ENCODE measurements around the gene OXT. TPM values are rescaled to one million over a fixed set of nuclear protein-coding genes. Genes with fewer than 3 reads are reported as not detected.
A peak's percentile ranks its signal among the peaks of the same experiment; 100 is the strongest.
"Not testable (repeated sequence)": the region's sequence is repeated elsewhere in the genome, so short reads cannot be mapped to it uniquely, and the experiment has no call there.

Gene OXT
- polyA plus RNA-seq, result 1 to 10 TPM in 1 of 3 donors, not detected in 2; 1.9 TPM

DNA sequence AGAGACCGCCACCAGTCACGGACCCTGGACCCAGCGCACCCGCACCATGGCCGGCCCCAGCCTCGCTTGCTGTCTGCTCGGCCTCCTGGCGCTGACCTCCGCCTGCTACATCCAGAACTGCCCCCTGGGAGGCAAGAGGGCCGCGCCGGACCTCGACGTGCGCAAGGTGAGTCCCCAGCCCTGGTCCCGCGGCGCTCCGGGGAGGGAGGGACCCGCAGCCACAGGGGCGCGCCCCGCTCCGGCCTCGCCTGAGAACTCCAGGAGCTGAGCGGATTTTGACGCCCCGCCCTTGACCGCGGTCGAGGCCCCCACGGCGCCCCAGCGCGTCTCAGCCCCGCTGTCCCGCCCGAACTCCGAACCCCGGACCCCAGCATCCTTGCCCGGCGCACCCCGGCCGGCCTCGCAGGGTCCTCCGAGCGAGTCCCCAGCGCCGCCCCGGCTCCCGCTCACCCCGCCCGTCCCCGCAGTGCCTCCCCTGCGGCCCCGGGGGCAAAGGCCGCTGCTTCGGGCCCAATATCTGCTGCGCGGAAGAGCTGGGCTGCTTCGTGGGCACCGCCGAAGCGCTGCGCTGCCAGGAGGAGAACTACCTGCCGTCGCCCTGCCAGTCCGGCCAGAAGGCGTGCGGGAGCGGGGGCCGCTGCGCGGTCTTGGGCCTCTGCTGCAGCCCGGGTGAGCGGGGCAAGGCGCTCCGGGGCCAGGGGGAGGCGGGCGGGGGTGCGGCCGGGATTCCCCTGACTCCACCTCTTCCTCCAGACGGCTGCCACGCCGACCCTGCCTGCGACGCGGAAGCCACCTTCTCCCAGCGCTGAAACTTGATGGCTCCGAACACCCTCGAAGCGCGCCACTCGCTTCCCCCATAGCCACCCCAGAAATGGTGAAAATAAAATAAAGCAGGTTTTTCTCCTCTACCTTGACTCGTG is at the start of gene OXT:
OXT (plus strand) TSS at position 11 of the 920 bp plus-strand sequence; CDS start at position 47, 36 bp downstream.
- no peak within 1 kb of the TSS for H3K27ac ChIP-seq (ENCODE audit: low read depth, low read length)
- WGBS, 3 donors, result 8 to 10% (median 9%) methylated on average over 87 to 95 of the region's 95 CpGs

DNA sequence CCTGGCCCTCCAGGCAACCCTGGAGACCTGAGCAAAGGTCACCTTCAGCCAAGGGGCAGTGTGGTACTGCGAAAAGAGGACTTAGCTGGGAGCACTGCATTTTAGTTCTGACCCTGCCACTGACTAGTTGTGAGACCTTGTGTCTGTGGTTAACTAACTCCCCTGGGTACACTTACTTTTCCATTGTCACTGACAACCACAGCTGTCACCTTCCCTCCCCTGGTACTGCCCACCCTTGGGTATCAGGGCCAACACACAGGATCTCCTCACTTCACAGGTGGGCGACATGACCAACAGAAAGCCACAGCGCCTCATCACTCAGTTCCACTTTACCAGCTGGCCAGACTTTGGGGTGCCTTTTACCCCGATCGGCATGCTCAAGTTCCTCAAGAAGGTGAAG is 49.6 kb upstream of the OXT start:
- 93 to 98% (median 97%) methylated on average over 5 of the region's 5 CpGs for WGBS, 3 donors
- H3K27ac ChIP-seq (ENCODE audit: low read depth, low read length), result no peak overlapping the region

DNA sequence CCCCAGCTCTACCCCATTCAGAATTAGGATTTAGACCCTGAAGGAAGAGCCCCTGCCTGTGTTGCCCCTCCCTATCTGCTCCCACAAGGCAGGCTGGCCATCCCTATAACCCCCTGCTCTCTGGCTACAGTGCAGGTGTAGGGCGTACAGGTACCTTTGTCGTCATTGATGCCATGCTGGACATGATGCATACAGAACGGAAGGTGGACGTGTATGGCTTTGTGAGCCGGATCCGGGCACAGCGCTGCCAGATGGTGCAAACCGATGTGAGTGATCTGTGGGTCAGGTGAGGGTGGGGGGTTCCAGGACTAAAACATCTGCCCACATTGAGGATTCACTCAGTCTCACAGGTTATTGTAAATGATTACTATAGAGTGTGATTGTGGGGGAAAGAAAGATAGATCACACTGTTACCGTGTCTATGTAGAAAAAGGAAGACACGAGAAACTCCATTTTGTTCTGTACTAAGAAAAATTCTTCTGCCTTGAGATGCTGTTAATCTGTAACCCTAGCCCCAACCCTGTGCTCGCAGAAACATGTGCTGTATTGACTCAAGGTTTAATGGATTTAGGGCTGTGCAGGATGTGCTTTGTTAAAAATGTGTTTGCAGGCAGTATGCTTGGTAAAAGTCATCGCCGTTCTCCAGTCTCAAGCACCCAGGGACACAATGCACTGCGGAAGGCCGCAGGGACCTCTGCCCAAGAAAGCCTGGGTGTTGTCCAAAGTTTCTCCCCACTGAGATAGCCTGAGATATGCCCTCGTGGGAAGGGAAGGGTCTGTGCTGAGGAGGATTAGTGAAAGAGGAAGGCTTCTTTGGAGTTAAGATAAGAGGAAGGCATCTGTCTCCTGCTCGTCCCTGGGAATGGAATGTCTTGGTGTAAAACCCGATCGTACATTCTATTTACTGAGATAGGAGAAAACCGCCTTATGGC is 48.6 kb upstream of the OXT start:
- not testable (repeated sequence) for H3K27ac ChIP-seq (ENCODE audit: low read depth, low read length)
- WGBS, 3 donors, result 74 to 86% (median 84%) methylated on average over 20 of the region's 20 CpGs

DNA sequence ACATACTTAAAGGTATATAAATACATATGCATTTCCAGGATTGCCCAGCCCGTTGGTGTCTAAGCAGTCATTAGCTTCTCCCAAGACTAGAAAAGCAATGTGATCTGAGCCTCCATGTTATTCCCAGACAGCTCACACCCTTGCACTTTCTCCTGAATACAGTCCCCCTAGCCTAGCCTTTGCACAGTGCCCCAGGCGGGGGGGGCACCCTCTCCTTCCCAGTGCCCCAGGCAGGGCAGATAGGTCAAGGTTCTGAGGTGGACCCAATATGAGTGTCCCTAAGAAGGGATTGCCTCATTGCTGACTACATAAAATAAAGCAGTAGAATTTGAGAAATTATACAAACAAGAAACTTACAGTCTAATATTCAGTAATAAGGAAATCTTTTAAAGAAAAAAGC is 43.4 kb upstream of the OXT start:
- no peak overlapping the region for H3K27ac ChIP-seq (ENCODE audit: low read depth, low read length)
- 78 to 90% (median 81%) methylated on average over 2 of the region's 2 CpGs for WGBS, 3 donors

DNA sequence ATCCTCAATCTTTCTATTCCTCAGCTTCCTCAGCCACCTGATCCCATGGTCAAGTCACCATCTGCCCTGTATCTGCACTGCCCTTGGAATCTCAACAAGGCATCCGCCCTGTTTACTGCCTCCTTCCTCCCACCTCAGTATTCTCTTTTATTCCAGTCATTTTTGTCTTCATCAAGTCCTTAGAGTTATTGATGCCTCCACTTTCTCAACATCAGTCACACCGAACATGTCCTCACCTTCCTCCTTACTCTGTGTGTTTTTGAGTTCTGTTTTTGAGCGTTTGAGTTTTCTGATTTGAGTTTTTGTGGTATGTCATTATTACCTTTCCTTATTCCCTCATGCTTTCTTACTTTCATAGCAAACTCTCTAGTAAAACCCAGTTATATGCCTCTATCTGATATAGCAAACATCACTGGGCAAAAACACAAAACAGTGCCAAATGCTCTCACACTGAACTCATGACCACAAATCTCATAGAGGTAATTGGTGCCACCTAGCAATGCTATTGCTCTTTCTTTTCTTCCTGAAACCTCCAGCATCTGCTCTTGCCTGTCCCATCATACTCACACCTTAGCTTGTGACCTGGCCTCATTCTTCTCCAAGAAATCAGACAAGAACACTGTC is 39.8 kb upstream of the OXT start:
- no peak overlapping the region for H3K27ac ChIP-seq (ENCODE audit: low read depth, low read length)
- 91 to 97% (median 92%) methylated on average over 3 of the region's 3 CpGs for WGBS, 3 donors

DNA sequence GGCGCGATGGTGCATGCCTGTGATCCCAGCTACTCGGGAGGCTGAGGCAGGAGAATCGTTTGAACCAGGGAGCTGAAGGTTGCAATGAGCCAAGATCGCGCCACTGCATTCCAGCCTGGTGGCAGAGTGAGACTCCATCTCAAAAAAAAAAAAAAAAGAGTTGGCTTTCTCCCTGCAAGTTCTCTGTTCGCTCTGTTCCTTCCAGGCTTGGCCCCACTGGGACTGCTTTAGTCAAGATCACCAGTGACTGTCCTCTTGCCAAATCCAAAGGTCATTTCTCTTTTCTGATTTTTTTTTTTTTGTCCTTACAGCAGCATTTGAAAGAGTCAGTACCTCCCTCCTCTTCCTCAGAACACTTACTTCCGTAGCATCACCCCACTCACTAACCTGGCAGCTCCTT is 38.8 kb upstream of the OXT start:
- WGBS, 3 donors, result 76 to 94% (median 86%) methylated on average over 7 to 8 of the region's 8 CpGs
- H3K27ac ChIP-seq (ENCODE audit: low read depth, low read length), result no peak overlapping the region

DNA sequence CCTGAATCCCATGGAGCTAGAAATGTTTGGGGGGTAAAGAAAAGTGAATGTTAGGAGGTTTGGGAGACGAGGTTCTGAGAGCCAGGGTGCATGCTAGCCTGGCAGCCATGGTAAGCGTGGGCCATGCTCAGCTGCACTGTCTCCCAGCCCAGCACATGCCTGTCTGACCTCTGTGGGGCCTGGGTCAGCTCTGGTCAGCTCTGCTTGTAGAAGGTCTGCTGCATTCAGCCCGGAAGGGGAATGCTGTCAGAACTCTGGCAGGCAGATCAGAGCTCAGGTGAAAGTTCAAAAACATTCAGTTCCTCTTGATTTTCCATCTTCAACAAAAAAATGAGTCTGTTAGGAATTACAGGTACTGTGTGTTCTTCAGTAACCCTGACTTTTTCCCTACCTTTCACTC is 33.8 kb upstream of the OXT start:
- 86 to 93% (median 86%) methylated on average over 3 of the region's 3 CpGs for WGBS, 3 donors
- H3K27ac ChIP-seq (ENCODE audit: low read depth, low read length), result no peak overlapping the region

DNA sequence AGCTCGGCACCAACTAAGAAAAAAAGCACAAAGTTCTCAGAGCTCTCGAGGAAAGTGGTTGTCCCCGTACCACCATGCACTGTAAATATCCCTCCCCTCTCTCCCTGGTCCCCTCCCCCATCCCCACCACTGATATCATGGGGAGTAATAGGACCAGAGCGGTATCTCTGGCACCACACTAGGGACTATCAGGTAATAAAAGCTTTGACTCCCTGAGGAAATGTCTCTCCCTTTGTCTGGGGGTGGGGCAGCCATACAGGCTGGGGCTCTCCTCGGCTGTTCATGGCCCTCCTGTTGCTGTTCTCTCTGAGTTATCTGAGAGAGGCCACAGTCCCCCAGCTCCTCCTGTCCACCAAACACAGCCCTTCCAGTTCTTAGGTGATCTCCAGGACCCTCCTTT is 33.0 kb upstream of the OXT start:
- 87 to 95% (median 88%) methylated on average over 5 of the region's 5 CpGs for WGBS, 3 donors
- no peak overlapping the region for H3K27ac ChIP-seq (ENCODE audit: low read depth, low read length)

DNA sequence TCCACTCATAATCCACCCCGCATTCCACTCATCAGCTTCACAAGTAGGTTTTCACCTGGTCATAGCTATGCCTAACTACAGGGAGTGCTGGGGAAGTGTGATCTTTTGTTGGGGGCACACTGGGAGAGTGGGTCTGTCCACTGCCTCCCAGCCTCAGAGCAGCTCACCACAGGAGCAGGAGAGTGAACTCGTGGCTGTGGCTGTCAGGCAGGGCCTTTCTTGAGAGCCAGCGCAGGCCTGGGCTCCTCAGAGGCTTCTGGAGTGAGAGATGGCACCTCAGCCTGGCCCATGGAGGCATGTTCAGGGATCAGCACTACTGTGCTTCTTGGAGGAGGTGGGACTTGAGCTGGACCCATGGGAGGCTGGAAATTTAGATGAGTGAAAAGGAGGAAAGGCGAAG is 32.0 kb upstream of the OXT start:
- 76 to 94% (median 79%) methylated on average over 4 of the region's 4 CpGs for WGBS, 3 donors
- no peak overlapping the region for H3K27ac ChIP-seq (ENCODE audit: low read depth, low read length)

DNA sequence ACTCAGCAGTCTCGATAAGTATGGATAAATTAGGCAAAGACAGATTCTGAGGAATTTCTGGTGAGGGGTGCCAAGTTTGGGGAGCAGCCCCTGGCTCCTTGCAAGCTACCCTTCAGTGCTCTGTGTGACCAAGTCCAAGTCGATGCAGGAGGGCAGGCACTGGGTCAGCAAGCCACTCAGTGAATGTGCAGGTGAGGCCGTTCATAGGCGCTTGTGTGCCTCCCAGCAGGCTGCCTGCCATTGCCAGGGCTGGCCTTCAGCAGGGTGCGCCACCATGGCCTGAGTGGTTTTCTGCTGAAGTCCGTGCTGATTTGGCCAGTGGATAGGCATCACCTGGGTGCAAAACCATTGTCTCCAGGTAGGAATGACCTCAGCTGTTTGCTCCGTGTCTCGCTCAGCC is 31.3 kb upstream of the OXT start:
- H3K27ac ChIP-seq (ENCODE audit: low read depth, low read length), result no peak overlapping the region
- 89 to 93% (median 90%) methylated on average over 8 of the region's 8 CpGs for whole genome bisulfite sequencing, 3 donors

DNA sequence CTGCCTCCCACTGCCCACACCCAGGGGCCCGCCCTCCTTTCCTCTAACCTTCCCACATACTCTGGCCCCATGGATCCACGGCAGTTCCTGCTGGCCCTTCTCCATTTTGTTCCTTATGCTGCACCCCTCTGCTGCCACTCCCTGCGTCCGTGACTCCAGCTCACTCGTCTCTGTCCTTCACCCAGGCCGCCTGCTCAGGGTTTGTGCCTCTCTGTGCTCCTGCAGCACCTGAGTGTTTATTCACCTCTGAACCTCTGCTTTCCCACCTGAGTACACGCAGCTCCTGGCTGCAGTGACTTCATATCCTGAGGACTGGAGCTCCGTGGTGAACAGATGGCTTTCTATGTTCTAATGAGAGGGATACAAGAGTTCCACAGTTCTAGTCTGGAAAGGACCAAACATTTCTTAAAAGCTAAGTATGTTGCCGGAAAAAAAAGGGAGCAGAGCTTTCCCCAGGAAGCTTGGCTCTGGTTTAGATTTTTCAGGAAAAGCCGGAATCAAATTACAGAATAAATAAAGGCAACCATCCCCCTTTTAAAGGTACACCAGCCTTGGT is 29.5 kb upstream of the OXT start:
- no peak overlapping the region for H3K27ac ChIP-seq (ENCODE audit: low read depth, low read length)
- WGBS, 3 donors, result 21 to 53% (median 45%) methylated on average over 10 of the region's 10 CpGs

DNA sequence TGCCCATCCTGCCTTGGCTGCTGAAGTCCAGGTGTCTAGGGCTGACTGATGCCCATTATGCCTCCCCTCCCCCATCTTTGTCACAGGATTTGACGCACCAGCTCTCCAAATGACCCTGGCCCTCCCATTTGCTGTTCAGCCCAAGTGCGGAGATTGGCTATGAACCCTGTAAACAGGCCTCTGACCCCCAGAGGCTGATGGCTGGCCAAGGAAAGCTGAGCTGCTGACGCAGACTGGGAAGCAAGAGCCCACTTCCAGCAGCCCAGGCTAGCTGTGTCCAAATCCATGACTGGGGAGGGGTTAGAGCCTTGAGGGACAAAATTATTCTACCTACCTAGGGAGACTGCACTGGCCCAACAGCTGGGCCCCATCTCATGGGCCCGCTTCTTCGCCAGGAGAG is 28.8 kb upstream of the OXT start:
- H3K27ac ChIP-seq (ENCODE audit: low read depth, low read length), result no peak overlapping the region
- 72 to 85% (median 79%) methylated on average over 5 of the region's 5 CpGs for WGBS, 3 donors

DNA sequence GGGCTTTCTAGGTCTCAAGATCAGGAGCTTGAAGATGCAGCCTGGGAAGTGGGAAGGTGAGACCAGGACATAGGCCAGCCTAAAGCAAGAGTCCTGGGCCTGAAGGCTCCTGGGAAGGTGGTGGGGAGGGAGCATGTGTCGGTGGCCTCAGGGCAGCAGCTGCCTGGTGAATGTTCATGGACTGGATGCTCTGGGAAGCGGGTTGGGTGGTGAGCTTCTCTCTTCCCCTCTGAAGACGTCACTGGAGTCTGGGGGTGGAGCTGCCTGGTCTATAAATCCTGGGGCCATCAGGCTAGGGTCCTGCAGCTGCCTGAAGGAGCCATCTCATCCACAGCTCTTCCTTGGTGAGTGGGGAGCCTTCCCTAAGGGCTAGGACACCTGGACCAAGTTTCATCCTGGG is 28.1 kb upstream of the OXT start, which contains the start of gene GNRH2:
GNRH2 (plus strand) TSS at position 301 of the 400 bp plus-strand sequence. CDS start 793 bp downstream, outside the sequence.
- H3K27ac ChIP-seq (ENCODE audit: low read depth, low read length), result no peak within 1 kb of the TSS
- 74 to 87% (median 79%) methylated on average over 2 to 3 of the region's 3 CpGs for WGBS, 3 donors

DNA sequence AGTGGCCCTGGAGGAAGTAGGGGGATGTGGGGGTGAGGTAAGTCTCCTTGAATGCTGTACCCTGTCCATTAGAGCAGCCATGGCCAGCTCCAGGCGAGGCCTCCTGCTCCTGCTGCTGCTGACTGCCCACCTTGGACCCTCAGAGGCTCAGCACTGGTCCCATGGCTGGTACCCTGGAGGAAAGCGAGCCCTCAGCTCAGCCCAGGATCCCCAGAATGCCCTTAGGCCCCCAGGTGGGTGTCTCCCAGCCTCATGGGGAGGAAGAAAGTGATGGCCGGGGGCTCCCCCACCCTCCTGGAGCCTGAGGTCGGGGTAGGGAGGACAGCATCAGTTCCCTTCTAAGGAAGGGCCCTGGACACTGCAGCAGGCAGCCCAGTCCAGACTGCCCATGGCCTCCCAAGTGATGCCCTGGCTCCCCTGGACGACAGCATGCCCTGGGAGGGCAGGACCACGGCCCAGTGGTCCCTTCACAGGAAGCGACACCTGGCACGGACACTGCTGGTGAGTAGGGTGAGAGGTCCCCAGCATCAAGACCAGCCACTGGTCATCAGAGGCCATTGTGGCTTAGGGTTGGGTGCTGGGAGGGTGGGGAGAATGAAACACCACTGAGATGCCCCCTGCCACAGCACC is 27.0 kb upstream of the OXT start:
- WGBS, 3 donors, result 92 to 99% (median 96%) methylated on average over 8 of the region's 8 CpGs
- H3K27ac ChIP-seq (ENCODE audit: low read depth, low read length), result no peak overlapping the region

DNA sequence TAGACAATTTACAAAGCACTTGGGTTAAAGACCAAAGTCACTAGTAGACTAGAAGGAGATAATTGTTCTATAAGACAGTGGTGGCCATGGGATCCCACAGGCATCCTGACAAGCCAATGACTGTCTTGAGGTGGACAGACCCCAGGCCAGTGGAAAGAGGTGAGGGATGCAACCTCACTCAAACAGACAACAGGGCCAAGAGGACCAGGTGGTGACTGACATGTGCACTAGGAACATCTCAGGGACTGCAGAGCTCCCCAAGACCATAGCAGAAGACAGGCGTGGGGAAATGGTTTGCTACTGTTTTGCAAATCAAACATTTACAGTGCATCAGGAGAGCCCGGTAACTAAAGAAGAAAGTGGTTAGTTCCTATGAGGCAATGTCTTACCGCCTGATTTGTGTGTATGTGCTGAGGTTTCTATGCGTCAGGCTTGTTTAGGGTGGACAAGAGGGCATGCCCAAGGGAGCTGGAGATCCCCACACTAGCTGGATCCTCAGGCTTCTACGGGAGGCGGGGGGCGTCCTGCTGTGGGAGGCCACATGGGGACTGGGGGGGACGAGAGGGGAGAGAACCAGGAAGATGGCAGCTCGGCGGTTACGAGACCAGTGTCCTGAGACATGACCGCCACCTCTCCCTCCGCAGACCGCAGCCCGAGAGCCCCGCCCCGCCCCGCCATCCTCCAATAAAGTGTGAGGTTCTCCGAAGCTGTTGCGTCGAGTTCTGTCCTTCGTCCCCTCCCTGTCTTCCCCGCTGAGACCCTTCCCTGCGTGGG is 26.2 kb upstream of the OXT start:
- 1 to 3% (median 3%) methylated on average over 22 to 24 of the region's 24 CpGs for WGBS, 3 donors

DNA sequence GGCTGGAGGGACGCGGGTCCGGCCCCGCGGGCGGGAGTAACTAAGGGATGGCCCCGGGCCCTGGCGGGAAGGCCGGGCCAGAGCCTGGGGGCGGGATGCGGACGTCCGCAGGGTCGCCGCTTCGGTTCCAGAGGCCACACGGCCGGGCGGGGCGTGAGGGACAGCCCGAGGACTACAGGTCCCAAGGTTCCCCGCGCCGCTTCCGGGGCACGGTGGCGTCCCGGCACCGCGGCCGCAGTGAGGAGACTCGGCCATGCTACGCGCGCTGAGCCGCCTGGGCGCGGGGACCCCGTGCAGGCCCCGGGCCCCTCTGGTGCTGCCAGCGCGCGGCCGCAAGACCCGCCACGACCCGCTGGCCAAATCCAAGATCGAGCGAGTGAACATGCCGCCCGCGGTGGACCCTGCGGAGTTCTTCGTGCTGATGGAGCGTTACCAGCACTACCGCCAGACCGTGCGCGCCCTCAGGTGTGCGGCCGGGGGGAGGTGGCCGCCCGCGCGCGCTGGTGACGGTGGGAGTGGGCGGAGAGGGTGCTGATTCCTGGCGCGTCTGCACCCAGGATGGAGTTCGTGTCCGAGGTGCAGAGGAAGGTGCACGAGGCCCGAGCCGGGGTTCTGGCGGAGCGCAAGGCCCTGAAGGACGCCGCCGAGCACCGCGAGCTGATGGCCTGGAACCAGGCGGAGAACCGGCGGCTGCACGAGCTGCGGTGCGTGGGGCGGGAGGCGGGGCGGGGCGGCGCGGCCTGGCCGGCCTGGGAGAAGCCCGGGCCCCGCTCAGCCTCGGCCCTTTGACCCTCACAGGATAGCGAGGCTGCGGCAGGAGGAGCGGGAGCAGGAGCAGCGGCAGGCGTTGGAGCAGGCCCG is 25.4 kb upstream of the OXT start, which contains the start of gene MRPS26:
MRPS26 (plus strand) TSS at position 237 of the 861 bp plus-strand sequence; CDS start at position 254, 17 bp downstream.
- 0 to 1% (median 0%) methylated on average over 94 to 104 of the region's 104 CpGs for WGBS, 3 donors
- peak within 1 kb of the TSS; percentile 41 for H3K27ac ChIP-seq (ENCODE audit: low read depth, low read length)

More for the DNA sequence above, 26.2 kb upstream of the OXT start:
- peak overlapping the region; percentile 41 for H3K27ac ChIP-seq (ENCODE audit: low read depth, low read length)
